ENCODE data around the gene CYP2R1. TPM values are rescaled to one million over a fixed set of nuclear protein-coding genes. Genes with fewer than 3 reads are reported as not detected.

Gene CYP2R1
- total RNA-seq (2014; rRNA removed; shearing (Covaris generic)), result 15.7 and 16.4 TPM in 2 replicates
- polyA plus RNA-seq (2016; fragmentation: Nextera tagmentation; extraction: Ambion mirVana), result 11.1 and 11.8 TPM in 2 replicates
- long read RNA-seq, partial matches to known transcripts, result 1 of 8 reads
- long read RNA-seq, other reads (novel, unspliced or antisense), result 4 of 8 reads

GRCh38 chr11:14892036-14892556 lies at the start of gene CYP2R1:
TSS of gene CYP2R1 (minus strand) at chr11:14892231. CDS start at chr11:14892205, 26 bp downstream.
- Histone ChIP-seq H3K4me3 (peak within 1 kb of the TSS; percentile 62), H2AFZ (peak within 1 kb of the TSS; percentile 97), H3K4me2 (peak within 1 kb of the TSS; percentile 73), H3K4me1 (ENCODE audit: insufficient read depth) (0 out of 2 replicates have a peak, but pooled peaks cover 15% of the 10 kb centered on the region), H3K27ac (ENCODE audit: low read depth) (no peak within 1 kb of the TSS), H3K79me2 (replicated peaks; ENCODE audit: insufficient read depth) (no peaks in the 10 kb centered on the region), H3F3A (replicated peaks; ENCODE audit: low read depth) (no peaks in the 10 kb centered on the region), H3K9me2 (ENCODE audit: insufficient read depth) (no peaks in the 10 kb centered on the region), H4K20me1 (replicated peaks; ENCODE audit: insufficient read depth) (no peaks in the 10 kb centered on the region; the same call in 1 of the 2 replicates), H3K36me3 (ENCODE audit: insufficient read depth) (no peaks in the 10 kb centered on the region), H3K27me3 (ENCODE audit: insufficient read depth) (peaks cover 10% of the 10 kb centered on the region)
- Mint-ChIP-seq H3K9me3 (peaks cover 23% of the 10 kb centered on the region; the same call in 2 of the 3 replicates), H3K27me3 (ENCODE audit: insufficient read depth, low read depth, poor library complexity) (peaks cover 25% of the 10 kb centered on the region), H3K27ac (peak within 1 kb of the TSS; percentile 30; the same call in 1 of the 2 replicates), H3K4me3 (peak within 1 kb of the TSS; percentile 89), H3K36me3 (ENCODE audit: low read depth) (peaks cover 12% of the 10 kb centered on the region), H3K4me1 (peaks cover 16% of the 10 kb centered on the region)
- DNase-seq (ENCODE audit: low spot score), result peak; percentile 97
- TF ChIP-seq ZNF331 (CRISPR knock-in tag; IDR thresholded peaks at IDR 0.05; ENCODE audit: low read depth), result no peak
- peak; percentile 16; the same call in 1 of the 2 replicates for TF ChIP-seq POLR2AphosphoS5 (IDR thresholded peaks at IDR 0.05; ENCODE audit: low read depth)
- peak; percentile 98 for ATAC-seq

GRCh38 chr11:14938936-14939335 lies 46.9 kb upstream of the CYP2R1 start:
- H3K27ac ChIP-seq (ENCODE audit: low read depth), result no peak overlapping the region
- Mint-ChIP-seq H3K36me3 (ENCODE audit: low read depth) (peaks cover 34% of the 10 kb centered on the region), H3K4me1 (no peaks in the 10 kb centered on the region), H3K4me3 (no peak overlapping the region), H3K27ac (no peak overlapping the region), H3K9me3 (peaks cover 42% of the 10 kb centered on the region), H3K27me3 (ENCODE audit: insufficient read depth, low read depth, poor library complexity) (peaks cover 4% of the 10 kb centered on the region)
- no peak overlapping the region for H2AFZ ChIP-seq
- TF ChIP-seq CREB1 (CRISPR knock-in tag; IDR thresholded peaks at IDR 0.05; ENCODE audit: low read depth) (no peak), REST (IDR thresholded peaks at IDR 0.05; ENCODE audit: unreplicated experiment) (no peak), ZNF114 (CRISPR knock-in tag; IDR thresholded peaks at IDR 0.05) (no peak), ZNF462 (CRISPR knock-in tag; IDR thresholded peaks at IDR 0.05) (no peak), EZH2phosphoT487 (IDR thresholded peaks at IDR 0.05; ENCODE audit: unreplicated experiment) (no peak), EZH2 (IDR thresholded peaks at IDR 0.05; ENCODE audit: low read depth, unreplicated experiment) (no peak), STAT1 (IDR thresholded peaks at IDR 0.05; ENCODE audit: unreplicated experiment) (no peak), JUNB (IDR thresholded peaks at IDR 0.05; ENCODE audit: unreplicated experiment) (no peak)
- H3K79me2 ChIP-seq (replicated peaks; ENCODE audit: insufficient read depth), result no peaks in the 10 kb centered on the region
- H4K20me1 ChIP-seq (replicated peaks; ENCODE audit: insufficient read depth), result no peaks in the 10 kb centered on the region
- no peak overlapping the region for H3K4me3 ChIP-seq
- H3K4me1 ChIP-seq (ENCODE audit: insufficient read depth), result no peaks in the 10 kb centered on the region
- H3K4me2 ChIP-seq, result no peak overlapping the region
- H3K9me2 ChIP-seq (ENCODE audit: insufficient read depth), result 0 out of 2 replicates have a peak, but pooled peaks cover 2% of the 10 kb centered on the region
- H3K36me3 ChIP-seq (ENCODE audit: insufficient read depth), result no peaks in the 10 kb centered on the region
- ATAC-seq, result no peak
- no peaks in the 10 kb centered on the region for H3K27me3 ChIP-seq (ENCODE audit: insufficient read depth)
- peak; percentile 35 for DNase-seq (ENCODE audit: low spot score)
- H3F3A ChIP-seq (replicated peaks; ENCODE audit: low read depth), result no peaks in the 10 kb centered on the region
